BJ (cell line): ENCODE measurements around the gene CNOT4. TPM values are rescaled to one million over a fixed set of nuclear protein-coding genes. Genes with fewer than 3 reads are reported as not detected.

Experiments
- CTCF ChIA-PET: fragments of 350-600 bp; formaldehyde crosslinking; extraction: SDS; loops from one replicate; lab custom pipeline; 2021; ENCODE audit warnings: antibody characterized with exemption, inconsistent platforms; lab: Yijun Ruan, JAX
- POLR2A ChIA-PET: fragments of 300-600 bp; sonication (Branson Sonifier 250); formaldehyde crosslinking; extraction: SDS; loops from one replicate; lab custom pipeline; 2021; ENCODE audit warnings: antibody characterized with exemption; lab: Charles Lee
- DNase-seq: peaks from one replicate; pipeline ENCODE4 v3.0.0-alpha.2; 2011; ENCODE audit warnings: low read depth
- H3K27me3 ChIP-seq: 2 replicates; pipeline ENCODE4 v1.6.0; 2011; ENCODE audit warnings: low read length; ENCODE audit not compliant: control insufficient read depth, insufficient read depth
- H3K36me3 ChIP-seq: 2 replicates; pipeline ENCODE4 v1.5.1; 2011; ENCODE audit warnings: low read length; ENCODE audit not compliant: control insufficient read depth, insufficient read depth
- H3K4me3 ChIP-seq: 2 replicates; pipeline ENCODE4 v1.5.1; 2011; ENCODE audit warnings: low read depth, mild to moderate bottlenecking, control low read depth, low read length
- polyA plus RNA-seq: library from polyadenylated mRNA; depleted of rRNA; stranded (reverse); fragments of >200 nt; gene quantifications from 2 replicates; pipeline ENCODE4 v1.2.3, GENCODE V29; 2011
- TF ChIP-seq, protein P1 (sequence below): IDR thresholded peaks from 2 replicates; pipeline ENCODE4 v1.5.1; 2011; ENCODE audit warnings: low read depth, mild to moderate bottlenecking, control low read depth, inconsistent platforms, low read length, moderate library complexity; ENCODE audit not compliant: insufficient read depth

Gene CNOT4
- polyA plus RNA-seq, 1 experiment = 11.0 TPM

DNA sequence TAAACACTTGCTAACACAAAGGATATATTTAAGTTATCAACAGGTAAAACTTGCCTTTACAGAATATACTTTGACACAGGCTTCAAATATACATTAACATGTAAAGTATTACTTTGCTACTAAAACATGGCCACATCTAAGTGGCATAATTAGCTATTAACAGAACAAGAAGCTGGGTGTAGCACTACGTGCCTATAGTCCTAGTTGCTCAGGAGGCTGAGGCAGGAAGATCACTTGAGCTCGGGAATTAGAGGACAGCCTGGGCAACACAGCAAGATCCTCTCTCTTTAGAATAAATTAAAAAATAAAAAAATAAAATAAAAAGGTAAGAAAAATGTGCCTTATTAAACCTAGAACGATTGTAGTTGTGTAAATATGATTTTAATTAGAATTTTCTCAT is 106.6 kb downstream of the CNOT4 start:
- Histone ChIP-seq H3K36me3 (no peaks in the 10 kb centered on the region), H3K4me3 (no peak overlapping the region), H3K27me3 (no peaks in the 10 kb centered on the region)
- DNase-seq = no peak
- POLR2A ChIA-PET = no interaction called here
- CTCF ChIA-PET = no interaction called here
- TF ChIP-seq, protein P1, sequence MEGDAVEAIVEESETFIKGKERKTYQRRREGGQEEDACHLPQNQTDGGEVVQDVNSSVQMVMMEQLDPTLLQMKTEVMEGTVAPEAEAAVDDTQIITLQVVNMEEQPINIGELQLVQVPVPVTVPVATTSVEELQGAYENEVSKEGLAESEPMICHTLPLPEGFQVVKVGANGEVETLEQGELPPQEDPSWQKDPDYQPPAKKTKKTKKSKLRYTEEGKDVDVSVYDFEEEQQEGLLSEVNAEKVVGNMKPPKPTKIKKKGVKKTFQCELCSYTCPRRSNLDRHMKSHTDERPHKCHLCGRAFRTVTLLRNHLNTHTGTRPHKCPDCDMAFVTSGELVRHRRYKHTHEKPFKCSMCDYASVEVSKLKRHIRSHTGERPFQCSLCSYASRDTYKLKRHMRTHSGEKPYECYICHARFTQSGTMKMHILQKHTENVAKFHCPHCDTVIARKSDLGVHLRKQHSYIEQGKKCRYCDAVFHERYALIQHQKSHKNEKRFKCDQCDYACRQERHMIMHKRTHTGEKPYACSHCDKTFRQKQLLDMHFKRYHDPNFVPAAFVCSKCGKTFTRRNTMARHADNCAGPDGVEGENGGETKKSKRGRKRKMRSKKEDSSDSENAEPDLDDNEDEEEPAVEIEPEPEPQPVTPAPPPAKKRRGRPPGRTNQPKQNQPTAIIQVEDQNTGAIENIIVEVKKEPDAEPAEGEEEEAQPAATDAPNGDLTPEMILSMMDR = no peak

DNA sequence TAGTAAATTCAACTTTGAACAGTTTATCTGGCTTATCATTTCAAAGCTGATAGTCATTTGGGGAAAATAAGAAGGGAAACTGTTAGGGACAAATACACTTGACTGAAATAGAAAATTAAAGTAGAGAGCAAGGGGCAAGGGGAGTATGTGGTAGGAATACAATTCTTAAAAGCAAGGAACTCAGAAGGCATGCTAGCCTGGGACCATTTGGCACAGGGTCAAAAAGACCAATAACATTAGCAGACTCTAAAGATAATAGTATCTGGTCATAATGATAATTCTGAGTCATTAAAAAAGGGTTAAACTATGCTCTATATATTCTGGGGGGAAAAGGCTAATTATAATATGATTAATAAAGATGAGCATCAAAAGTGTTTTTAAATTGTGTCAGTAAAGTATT is 112.2 kb downstream of the CNOT4 start:
- ChIA-PET POLR2A (no interaction called here), CTCF (no interaction called here)
- Histone ChIP-seq H3K27me3 (no peaks in the 10 kb centered on the region), H3K36me3 (peaks cover 6% of the 10 kb centered on the region; the same call in 1 of the 2 replicates), H3K4me3 (no peak overlapping the region)
- no peak for DNase-seq
- TF ChIP-seq, protein P1 = no peak

DNA sequence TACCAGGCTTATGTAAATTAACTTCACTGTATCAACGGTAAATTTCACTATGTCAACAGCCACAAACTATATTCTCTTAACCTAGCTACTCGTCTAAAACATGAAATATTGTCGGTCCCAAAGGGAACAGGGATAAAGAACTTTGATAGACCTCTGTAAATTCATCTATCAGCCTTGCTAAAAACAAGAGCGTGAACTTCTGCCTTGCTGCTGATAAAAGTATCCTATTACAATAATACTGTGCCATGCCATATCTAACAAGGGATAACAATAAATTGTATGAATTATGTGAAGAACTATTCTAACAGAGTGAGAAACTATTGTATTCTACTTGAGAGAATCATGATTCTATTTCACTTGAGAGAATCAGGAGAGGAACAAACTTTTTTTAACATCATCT is 117.2 kb downstream of the CNOT4 start:
- Histone ChIP-seq H3K4me3 (no peak overlapping the region), H3K27me3 (no peaks in the 10 kb centered on the region), H3K36me3 (peaks cover 6% of the 10 kb centered on the region; the same call in 1 of the 2 replicates)
- CTCF ChIA-PET = no interaction called here
- TF ChIP-seq, protein P1 = no peak
- POLR2A ChIA-PET = no interaction called here
- DNase-seq = no peak

DNA sequence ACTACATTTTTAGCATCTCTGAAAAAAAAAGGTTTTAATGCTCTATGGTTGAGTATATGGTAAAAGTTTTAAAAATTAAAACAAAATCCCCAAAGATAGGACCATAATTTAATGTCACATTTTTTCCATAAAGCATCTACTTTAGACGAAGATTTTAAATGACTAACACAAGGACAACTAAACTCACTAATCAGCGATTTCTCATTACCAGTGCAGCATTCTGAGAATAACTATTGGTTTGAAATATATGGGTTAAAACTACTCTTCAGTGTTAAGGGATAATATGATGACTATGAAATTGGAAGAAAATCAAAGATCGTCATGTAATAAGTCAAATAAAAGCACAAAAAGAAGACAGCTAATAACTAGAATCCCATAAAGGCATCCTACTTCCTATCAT is 118.4 kb downstream of the CNOT4 start:
- POLR2A ChIA-PET = no interaction called here
- Histone ChIP-seq H3K36me3 (peaks cover 6% of the 10 kb centered on the region; the same call in 1 of the 2 replicates), H3K4me3 (no peak overlapping the region), H3K27me3 (no peaks in the 10 kb centered on the region)
- CTCF ChIA-PET = no interaction called here
- TF ChIP-seq, protein P1 = no peak
- DNase-seq = no peak

DNA sequence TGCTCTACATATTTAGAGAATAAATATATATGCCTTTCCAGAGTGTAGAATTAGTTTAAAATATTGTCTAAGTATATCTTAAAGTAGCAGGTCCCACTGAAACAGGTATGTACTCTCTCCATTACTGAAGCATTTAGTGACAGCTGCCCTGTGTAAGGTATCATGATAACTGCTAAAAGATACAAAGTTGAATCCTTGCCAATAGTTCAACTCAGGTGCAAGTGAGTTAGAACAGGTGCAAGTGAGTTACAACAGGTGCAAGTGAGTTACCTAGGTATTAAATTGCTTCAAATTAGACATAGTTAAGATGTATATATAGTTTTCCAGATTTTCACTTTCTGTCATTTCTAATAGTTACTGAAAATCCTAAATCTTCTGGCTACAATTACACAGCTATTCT is 119.1 kb downstream of the CNOT4 start:
- peaks cover 6% of the 10 kb centered on the region; the same call in 1 of the 2 replicates for H3K36me3 ChIP-seq
- POLR2A ChIA-PET = no interaction called here

More for the DNA sequence above, 119.1 kb downstream of the CNOT4 start:
- TF ChIP-seq, protein P1 = no peak
- CTCF ChIA-PET = interaction anchor here (0.7 kb wide), 1 partner anchor 110 kb away, joined by 3 read pairs; no protein-coding TSS in a partner anchor
- Histone ChIP-seq H3K4me3 (no peak overlapping the region), H3K27me3 (no peaks in the 10 kb centered on the region)
- no peak for DNase-seq
